Neural cell (in vitro differentiated cells): ENCODE results near the gene TRIM2. TPM values are rescaled to one million over a fixed set of nuclear protein-coding genes. Genes with fewer than 3 reads are reported as not detected.

Experiments
- H2AFZ ChIP-seq: fragments of 200-600, 300-800 bp; sonication (generic), shearing (Covaris generic); 2 replicates; pipeline ENCODE4 v1.6.0; 2014; ENCODE audit warnings: low read depth, mild to moderate bottlenecking, antibody characterized with exemption, low read length, moderate library complexity
- H3F3A ChIP-seq: fragments of 200-600 bp; shearing (Covaris generic); 2 replicates; pipeline ENCODE4 v1.6.1; 2016; ENCODE audit warnings: mild to moderate bottlenecking, moderate library complexity, mixed read lengths, antibody characterized with exemption, low read length; ENCODE audit not compliant: insufficient read depth, poor library complexity, severe bottlenecking
- H3K27ac ChIP-seq: fragments of 200-600, 300-800 bp; sonication (generic), shearing (Covaris generic); 2 replicates; pipeline ENCODE4 v1.5.1; 2014; ENCODE audit warnings: mild to moderate bottlenecking, low read length, moderate library complexity
- H3K27me3 ChIP-seq: fragments of 300-800, 200-600 bp; sonication (generic), shearing (Covaris generic); 2 replicates; pipeline ENCODE4 v1.6.0; 2014; ENCODE audit warnings: mild to moderate bottlenecking, low read depth, low read length, moderate library complexity; ENCODE audit not compliant: insufficient read depth
- H3K36me3 ChIP-seq: fragments of 300-800, 200-600 bp; sonication (generic), shearing (Covaris generic); 2 replicates; pipeline ENCODE4 v1.5.1; 2014; ENCODE audit warnings: mild to moderate bottlenecking, antibody characterized with exemption, low read length, moderate library complexity; ENCODE audit not compliant: insufficient read depth
- H3K4me2 ChIP-seq: fragments of 300-800, 200-600 bp; sonication (generic), shearing (Covaris generic); 2 replicates; pipeline ENCODE4 v1.6.0; 2014; ENCODE audit warnings: mild to moderate bottlenecking, low read length
- H3K4me3 ChIP-seq: fragments of 300-800, 200-600 bp; sonication (generic), shearing (Covaris generic); 2 replicates; pipeline ENCODE4 v1.5.1; 2014; ENCODE audit warnings: mild to moderate bottlenecking, low read length, moderate library complexity
- H3K79me2 ChIP-seq: fragments of 200-600 bp; shearing (Covaris generic); replicated peaks from 2 replicates; pipeline ENCODE4 v1.6.0; 2014; ENCODE audit warnings: mild to moderate bottlenecking, low read length, moderate library complexity; ENCODE audit not compliant: insufficient read depth
- H3K9ac ChIP-seq: fragments of 300-800, 200-600 bp; sonication (generic), shearing (Covaris generic); 2 replicates; pipeline ENCODE4 v1.6.1; 2016; ENCODE audit warnings: mild to moderate bottlenecking, low read length, mixed read lengths
- H3K9me2 ChIP-seq: fragments of 200-600 bp; shearing (Covaris generic); 2 replicates; pipeline ENCODE4 v1.6.1; 2016; ENCODE audit warnings: mild to moderate bottlenecking, low read length, mixed read lengths; ENCODE audit not compliant: insufficient read depth
- H3K9me3 ChIP-seq: fragments of 200-600, 300-800 bp; sonication (generic), shearing (Covaris generic); 2 replicates; pipeline ENCODE4 v1.6.1; 2016; ENCODE audit warnings: mild to moderate bottlenecking, mixed run types, low read length, moderate library complexity, mixed read lengths
- H4K20me1 ChIP-seq: fragments of 200-600 bp; shearing (Covaris generic); 2 replicates; pipeline ENCODE4 v1.6.1; 2016; ENCODE audit warnings: mild to moderate bottlenecking, mixed run types; ENCODE audit not compliant: insufficient read depth
- CTCF ChIP-seq: fragments of 450-650 bp; IDR thresholded peaks from 2 replicates; pipeline ENCODE4 v1.5.1; 2014; ENCODE audit warnings: antibody characterized with exemption, mild to moderate bottlenecking, moderate library complexity; ENCODE audit not compliant: poor library complexity, severe bottlenecking
- EP300 ChIP-seq: fragments of 450-650 bp; conservative IDR thresholded peaks from 2 replicates; pipeline ENCODE4 v1.6.1; 2014; ENCODE audit warnings: antibody characterized with exemption, mild to moderate bottlenecking, moderate library complexity; ENCODE audit not compliant: poor library complexity, severe bottlenecking
- EZH2 ChIP-seq: fragments of 200-600, 300-800 bp; shearing (Covaris generic), sonication (generic); IDR thresholded peaks from 2 replicates; pipeline ENCODE4 v1.6.1; 2014; ENCODE audit warnings: antibody characterized with exemption, low read length, borderline replicate concordance, mild to moderate bottlenecking; ENCODE audit not compliant: insufficient read depth, poor library complexity, severe bottlenecking
- MXI1 ChIP-seq: fragments of 450-650 bp; conservative IDR thresholded peaks from 2 replicates; pipeline ENCODE4 v1.6.1; 2014; ENCODE audit warnings: antibody characterized with exemption, mild to moderate bottlenecking; ENCODE audit not compliant: poor library complexity, severe bottlenecking
- POLR2AphosphoS5 ChIP-seq: IDR thresholded peaks from 2 replicates; pipeline ENCODE4 v1.6.1; 2012
- RAD21 ChIP-seq: fragments of 450-650 bp; conservative IDR thresholded peaks from 2 replicates; pipeline ENCODE4 v1.6.1; 2014; ENCODE audit warnings: antibody characterized with exemption, mild to moderate bottlenecking, moderate library complexity
- SMC3 ChIP-seq: fragments of 450-650 bp; conservative IDR thresholded peaks from 2 replicates; pipeline ENCODE4 v1.6.1; 2014; ENCODE audit warnings: antibody characterized with exemption, mild to moderate bottlenecking, moderate library complexity; ENCODE audit not compliant: poor library complexity
- TAF1 ChIP-seq: IDR thresholded peaks from 2 replicates; pipeline ENCODE4 v1.6.1; 2012; ENCODE audit warnings: low read depth
- polyA plus RNA-seq: library from polyadenylated mRNA; depleted of rRNA; stranded (reverse); fragments of >200 nt; gene quantifications from 2 replicates; pipeline ENCODE4 v1.2.3, GENCODE V29; 2014
- TF ChIP-seq, protein P1 (sequence below): IDR thresholded peaks from 2 replicates; pipeline ENCODE4 v1.6.1; 2012; ENCODE audit warnings: borderline replicate concordance

The TRIM2 gene
- polyA plus RNA-seq, 1 donor from 2014 or later = 261 TPM

- Histone ChIP-seq H2AFZ (no peak overlapping the region), H3K9ac (peak overlapping the region; percentile 44), H3K79me2 (peaks cover 92% of the 10 kb centered on the region), H3K9me3 (no peaks in the 10 kb centered on the region), H3K4me2 (peak overlapping the region; percentile 82), H3K36me3 (peaks cover 6% of the 10 kb centered on the region), H3F3A (peaks cover 4% of the 10 kb centered on the region), H3K27ac (peak overlapping the region; percentile 98), H3K27me3 (no peaks in the 10 kb centered on the region), H4K20me1 (peaks cover 4% of the 10 kb centered on the region), H3K4me3 (peak overlapping the region; percentile 75), H3K9me2 (no peaks in the 10 kb centered on the region)
- TF ChIP-seq, protein P1, sequence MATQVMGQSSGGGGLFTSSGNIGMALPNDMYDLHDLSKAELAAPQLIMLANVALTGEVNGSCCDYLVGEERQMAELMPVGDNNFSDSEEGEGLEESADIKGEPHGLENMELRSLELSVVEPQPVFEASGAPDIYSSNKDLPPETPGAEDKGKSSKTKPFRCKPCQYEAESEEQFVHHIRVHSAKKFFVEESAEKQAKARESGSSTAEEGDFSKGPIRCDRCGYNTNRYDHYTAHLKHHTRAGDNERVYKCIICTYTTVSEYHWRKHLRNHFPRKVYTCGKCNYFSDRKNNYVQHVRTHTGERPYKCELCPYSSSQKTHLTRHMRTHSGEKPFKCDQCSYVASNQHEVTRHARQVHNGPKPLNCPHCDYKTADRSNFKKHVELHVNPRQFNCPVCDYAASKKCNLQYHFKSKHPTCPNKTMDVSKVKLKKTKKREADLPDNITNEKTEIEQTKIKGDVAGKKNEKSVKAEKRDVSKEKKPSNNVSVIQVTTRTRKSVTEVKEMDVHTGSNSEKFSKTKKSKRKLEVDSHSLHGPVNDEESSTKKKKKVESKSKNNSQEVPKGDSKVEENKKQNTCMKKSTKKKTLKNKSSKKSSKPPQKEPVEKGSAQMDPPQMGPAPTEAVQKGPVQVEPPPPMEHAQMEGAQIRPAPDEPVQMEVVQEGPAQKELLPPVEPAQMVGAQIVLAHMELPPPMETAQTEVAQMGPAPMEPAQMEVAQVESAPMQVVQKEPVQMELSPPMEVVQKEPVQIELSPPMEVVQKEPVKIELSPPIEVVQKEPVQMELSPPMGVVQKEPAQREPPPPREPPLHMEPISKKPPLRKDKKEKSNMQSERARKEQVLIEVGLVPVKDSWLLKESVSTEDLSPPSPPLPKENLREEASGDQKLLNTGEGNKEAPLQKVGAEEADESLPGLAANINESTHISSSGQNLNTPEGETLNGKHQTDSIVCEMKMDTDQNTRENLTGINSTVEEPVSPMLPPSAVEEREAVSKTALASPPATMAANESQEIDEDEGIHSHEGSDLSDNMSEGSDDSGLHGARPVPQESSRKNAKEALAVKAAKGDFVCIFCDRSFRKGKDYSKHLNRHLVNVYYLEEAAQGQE = no peak
- TF ChIP-seq POLR2AphosphoS5 = no peak
- TF ChIP-seq SMC3 = no peak
- TF ChIP-seq EZH2 = no peak
- no peak for TF ChIP-seq MXI1
- no peak for TF ChIP-seq EP300
- TF ChIP-seq RAD21 = no peak
- no peak for TF ChIP-seq CTCF
- no peak for TF ChIP-seq TAF1
Measured at GRCh38 chr4:153261461-153261860, 57.2 kb downstream of the TRIM2 start.

GRCh38 chr4:153261914-153262313 lies 57.7 kb downstream of the TRIM2 start:
- Histone ChIP-seq H3K4me3 (peak overlapping the region; percentile 75), H3K9ac (no peak overlapping the region), H3K9me2 (no peaks in the 10 kb centered on the region), H4K20me1 (peaks cover 6% of the 10 kb centered on the region), H3K79me2 (peaks cover 94% of the 10 kb centered on the region), H3K4me2 (peak overlapping the region; percentile 82), H3K27me3 (no peaks in the 10 kb centered on the region), H3K27ac (peak overlapping the region; percentile 98), H3K9me3 (no peaks in the 10 kb centered on the region), H2AFZ (no peak overlapping the region), H3K36me3 (peaks cover 6% of the 10 kb centered on the region), H3F3A (no peaks in the 10 kb centered on the region)
- TF ChIP-seq CTCF (no peak), TAF1 (no peak), EP300 (no peak), MXI1 (no peak), RAD21 (no peak), EZH2 (no peak), SMC3 (no peak), POLR2AphosphoS5 (no peak)
- TF ChIP-seq, protein P1 = no peak
